ENCODE data around the gene SPOCK3.

Gene SPOCK3

GRCh38 chr4:167171928-167172327 lies 62.4 kb downstream of the SPOCK3 start:
- no peak for DNase-seq

DNA sequence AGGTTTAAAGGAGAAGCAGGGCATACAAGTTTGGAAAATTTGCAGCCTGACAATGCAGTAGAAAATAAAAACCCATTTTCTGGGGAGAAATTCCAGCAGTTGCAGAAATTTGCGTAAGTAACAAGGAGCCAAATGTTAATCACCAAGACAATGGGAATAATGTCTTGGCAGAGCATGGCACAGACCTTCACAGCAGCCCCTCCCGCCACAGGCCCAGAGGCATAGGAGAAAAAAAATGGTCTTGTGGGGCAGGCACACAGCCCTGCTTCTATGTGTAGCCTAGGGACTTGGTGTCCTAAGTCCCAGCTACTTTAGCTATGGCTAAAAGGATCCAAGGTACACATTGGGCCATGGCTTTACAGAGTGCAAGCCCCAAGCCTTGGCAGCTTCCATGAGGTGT lies 65.7 kb downstream of the SPOCK3 start:
- no peak for DNase-seq

DNA sequence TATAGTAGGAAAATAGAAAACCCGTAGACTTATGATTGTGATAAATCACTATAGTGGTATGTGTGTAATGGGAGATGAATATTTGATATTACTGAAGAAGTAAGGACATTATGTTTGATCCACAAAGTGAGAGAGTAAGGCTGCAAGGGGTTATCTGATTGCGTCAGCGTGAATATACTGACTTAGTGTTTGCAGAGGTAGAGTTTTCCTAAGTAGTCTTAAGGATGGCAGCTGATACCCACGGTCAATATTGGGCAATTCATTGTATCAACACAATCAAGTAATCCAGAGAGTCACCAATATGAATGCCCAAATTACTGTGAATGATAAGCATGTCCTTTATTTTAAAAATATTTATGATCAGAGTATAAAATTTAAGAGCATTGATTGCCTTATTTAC lies 83.7 kb downstream of the SPOCK3 start:
- DNase-seq, result no peak

GRCh38 chr4:167144605-167145004 lies 89.7 kb downstream of the SPOCK3 start:
- DNase-seq, result no peak

- no peak for DNase-seq
Measured at GRCh38 chr4:167143018-167143417, 91.3 kb downstream of the SPOCK3 start.

- DNase-seq, result no peak
Measured at GRCh38 chr4:167136270-167136669, 98.0 kb downstream of the SPOCK3 start.

- no peak for DNase-seq
Measured at GRCh38 chr4:167129146-167129545, 105.1 kb downstream of the SPOCK3 start.

- DNase-seq, result no peak
Measured at GRCh38 chr4:167119392-167119791, 114.9 kb downstream of the SPOCK3 start.

DNA sequence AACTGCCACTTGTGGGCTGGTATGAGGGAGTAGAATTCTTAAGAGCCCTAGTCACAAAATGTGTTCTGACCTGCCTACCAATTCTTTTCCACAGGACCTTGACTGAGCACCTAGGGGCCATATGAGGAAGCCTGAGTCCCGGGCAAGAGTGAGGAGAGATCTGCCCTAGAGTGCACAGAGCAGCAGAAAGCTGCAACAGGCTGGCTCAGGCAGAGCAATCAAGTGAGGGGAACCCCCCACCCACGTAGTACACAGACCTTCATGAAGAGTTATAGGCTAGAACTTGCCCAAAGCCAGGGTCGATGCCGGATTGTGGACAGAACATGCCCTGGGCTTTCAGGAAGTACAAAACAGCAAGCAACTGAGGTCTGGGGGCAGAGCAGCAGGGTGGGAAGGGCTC lies 117.0 kb downstream of the SPOCK3 start:
- no peak for DNase-seq

DNA sequence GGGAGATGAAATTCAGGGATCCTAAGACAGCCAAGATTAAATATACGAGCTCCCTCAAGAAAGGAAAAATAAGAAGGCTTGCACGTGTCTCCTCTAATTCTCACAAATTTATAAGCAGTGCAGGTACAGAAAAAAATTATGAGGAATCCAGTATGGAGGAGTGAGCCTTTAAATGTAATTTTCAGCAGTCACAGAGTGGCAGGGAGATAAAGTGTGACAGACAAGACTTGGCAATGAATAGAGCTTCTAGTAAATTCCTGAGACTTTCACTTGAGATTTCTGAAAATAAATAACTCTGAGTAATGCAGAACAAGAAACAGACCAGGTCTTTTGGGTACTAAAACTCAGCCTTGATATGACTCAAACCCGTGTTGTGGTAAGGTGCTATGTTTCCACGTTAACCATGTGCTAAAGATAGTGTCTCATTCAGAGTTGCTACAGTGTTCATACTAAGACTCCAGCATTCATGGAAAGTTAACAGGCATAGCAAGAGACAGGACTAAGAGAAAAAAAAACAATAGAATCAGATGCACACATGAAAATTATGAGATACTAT lies 119.8 kb downstream of the SPOCK3 start:
- DNase-seq, result no peak

GRCh38 chr4:167111622-167112021 lies 122.7 kb downstream of the SPOCK3 start:
- DNase-seq, result no peak

GRCh38 chr4:167111092-167111491 lies 123.2 kb downstream of the SPOCK3 start:
- DNase-seq, result no peak

GRCh38 chr4:167109859-167110258 lies 124.4 kb downstream of the SPOCK3 start:
- no peak for DNase-seq

GRCh38 chr4:167105857-167106256 lies 128.4 kb downstream of the SPOCK3 start:
- no peak for DNase-seq

DNA sequence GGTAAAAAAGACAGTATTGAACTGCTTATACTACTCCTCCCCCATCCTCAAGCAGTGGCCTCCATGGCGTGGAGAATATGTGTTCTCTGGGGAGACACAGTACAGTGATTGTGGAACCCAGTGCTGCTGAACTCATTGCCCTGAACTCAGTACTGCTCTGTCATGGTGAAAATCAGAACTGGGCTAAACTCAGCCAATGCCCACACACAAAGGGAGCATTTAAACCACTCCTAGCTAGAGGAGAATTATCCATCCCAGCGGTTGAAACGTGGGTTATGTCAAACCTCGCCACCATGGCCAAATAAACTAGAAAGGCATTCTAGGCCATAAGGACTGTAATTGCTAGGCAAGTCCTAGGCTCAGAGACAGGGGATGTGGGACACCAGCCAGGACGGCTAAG lies 131.8 kb downstream of the SPOCK3 start:
- no peak for DNase-seq

DNA sequence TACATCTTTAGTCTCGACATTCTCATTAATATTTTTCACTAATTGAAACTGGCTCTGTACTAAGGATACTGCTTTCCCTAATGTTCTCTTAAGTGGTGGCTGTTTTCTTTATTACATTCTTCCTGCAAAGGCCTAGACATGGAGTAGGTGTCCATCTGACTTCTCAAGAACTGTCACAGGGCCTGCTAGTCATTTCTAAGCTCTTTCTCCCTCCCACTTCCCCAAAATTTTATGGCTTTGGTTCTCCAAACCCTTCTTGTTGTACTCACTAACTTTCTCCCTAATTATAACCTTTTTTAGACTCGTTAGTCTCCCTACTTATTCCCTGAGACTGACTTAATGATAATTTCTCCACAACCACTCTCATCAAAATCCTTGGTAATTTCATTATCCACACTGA lies 133.3 kb downstream of the SPOCK3 start:
- no peak for DNase-seq

GRCh38 chr4:167100120-167100519 lies 134.2 kb downstream of the SPOCK3 start:
- DNase-seq, result no peak

GRCh38 chr4:167088115-167088514 lies 146.2 kb downstream of the SPOCK3 start:
- no peak for DNase-seq

- DNase-seq, result no peak
Measured at GRCh38 chr4:167084321-167084720, 150.0 kb downstream of the SPOCK3 start.

GRCh38 chr4:167079762-167080161 lies 154.5 kb downstream of the SPOCK3 start:
- DNase-seq, result no peak

DNA sequence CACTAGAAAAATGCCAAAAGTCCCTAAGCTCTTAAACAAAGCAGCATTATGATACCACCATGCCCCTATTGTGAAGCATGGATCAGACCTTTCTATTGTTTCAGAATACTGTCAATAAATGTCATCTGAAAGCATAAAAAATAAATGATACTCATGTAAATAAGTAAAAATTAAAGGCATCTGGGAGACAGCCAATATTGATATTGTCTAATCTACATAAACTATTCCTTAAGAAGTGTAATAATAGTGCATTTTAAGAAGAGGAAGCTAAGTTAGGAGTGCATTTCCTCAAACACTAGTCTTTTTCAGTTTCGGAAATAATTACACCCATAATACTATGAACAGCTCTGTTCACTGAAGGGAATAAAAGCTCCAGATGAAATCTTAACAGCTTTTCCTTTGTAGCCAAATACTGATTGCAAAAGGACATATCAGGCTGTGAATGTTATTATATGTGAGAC lies 181.6 kb downstream of the SPOCK3 start:
- no peak for DNase-seq

- DNase-seq, result no peak
Measured at GRCh38 chr4:167049257-167049656, 185.0 kb downstream of the SPOCK3 start.

- DNase-seq, result no peak
Measured at GRCh38 chr4:167041524-167041923, 192.8 kb downstream of the SPOCK3 start.

- no peak for DNase-seq
Measured at GRCh38 chr4:167035390-167035789, 198.9 kb downstream of the SPOCK3 start.

- DNase-seq, result no peak
Measured at GRCh38 chr4:167034983-167035382, 199.3 kb downstream of the SPOCK3 start.

- no peak for DNase-seq
Measured at GRCh38 chr4:167032871-167033270, 201.4 kb downstream of the SPOCK3 start.

All from left hindlimb (tissue), 1 donor.